ENCODE results near the gene C5AR2.

The C5AR2 gene

GRCh38 chr19:47390533-47391488 lies 58.8 kb downstream of the C5AR2 start:
- DNase-seq: peak; percentile 25

- DNase-seq: peak; percentile 63
Measured at GRCh38 chr19:47391510-47392223, 59.7 kb downstream of the C5AR2 start.

All from fibroblast of skin of right biceps (primary cell).